ENCODE results near the gene MTMR2.
"Not testable (repeated sequence)": the region's sequence is repeated elsewhere in the genome, so short reads cannot be mapped to it uniquely, and the experiment has no call there.

DNA sequence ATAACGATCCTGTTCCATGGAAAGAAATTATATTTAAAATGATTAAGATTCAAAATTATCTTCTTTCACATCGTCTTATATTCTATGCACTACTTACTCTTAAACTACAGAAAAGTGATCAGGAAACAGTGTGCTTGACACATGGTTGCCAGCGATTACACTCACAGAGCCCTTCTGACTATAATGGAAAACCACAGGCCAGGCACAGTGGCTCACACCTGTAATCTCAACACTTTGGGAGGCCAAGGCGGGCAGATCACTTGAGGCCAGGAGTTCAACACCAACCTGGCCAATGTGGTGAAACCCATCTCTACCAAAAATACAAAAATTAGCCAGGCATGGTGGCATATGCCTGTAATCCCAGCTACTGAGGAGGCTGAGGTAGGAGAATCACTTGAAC, 63.9 kb downstream of the MTMR2 start:
- TF ChIP-seq, protein P1, sequence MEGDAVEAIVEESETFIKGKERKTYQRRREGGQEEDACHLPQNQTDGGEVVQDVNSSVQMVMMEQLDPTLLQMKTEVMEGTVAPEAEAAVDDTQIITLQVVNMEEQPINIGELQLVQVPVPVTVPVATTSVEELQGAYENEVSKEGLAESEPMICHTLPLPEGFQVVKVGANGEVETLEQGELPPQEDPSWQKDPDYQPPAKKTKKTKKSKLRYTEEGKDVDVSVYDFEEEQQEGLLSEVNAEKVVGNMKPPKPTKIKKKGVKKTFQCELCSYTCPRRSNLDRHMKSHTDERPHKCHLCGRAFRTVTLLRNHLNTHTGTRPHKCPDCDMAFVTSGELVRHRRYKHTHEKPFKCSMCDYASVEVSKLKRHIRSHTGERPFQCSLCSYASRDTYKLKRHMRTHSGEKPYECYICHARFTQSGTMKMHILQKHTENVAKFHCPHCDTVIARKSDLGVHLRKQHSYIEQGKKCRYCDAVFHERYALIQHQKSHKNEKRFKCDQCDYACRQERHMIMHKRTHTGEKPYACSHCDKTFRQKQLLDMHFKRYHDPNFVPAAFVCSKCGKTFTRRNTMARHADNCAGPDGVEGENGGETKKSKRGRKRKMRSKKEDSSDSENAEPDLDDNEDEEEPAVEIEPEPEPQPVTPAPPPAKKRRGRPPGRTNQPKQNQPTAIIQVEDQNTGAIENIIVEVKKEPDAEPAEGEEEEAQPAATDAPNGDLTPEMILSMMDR (IDR thresholded peaks at IDR 0.05) = not testable (repeated sequence)
- not testable (repeated sequence) for TF ChIP-seq POLR2A (IDR thresholded peaks at IDR 0.05)
